DMS53 treated with DMSO at 0.1 percent for 48 hours (cell line): Measurements from ENCODE around the gene TBC1D5.
"Not testable (repeated sequence)": the region's sequence is repeated elsewhere in the genome, so short reads cannot be mapped to it uniquely, and the experiment has no call there.

ENCODE experiments used
- DNase-seq: peaks from one replicate; lab custom pipeline; 2025; ENCODE audit not compliant: unreplicated experiment; lab: John Stamatoyannopoulos, UW

TBC1D5 gene

GRCh38 chr3:17153209-17153608 is 589.2 kb downstream of the TBC1D5 start:
- no peak for DNase-seq

- DNase-seq, result no peak
Observed at GRCh38 chr3:17151598-17152373, 590.6 kb downstream of the TBC1D5 start.

GRCh38 chr3:17149076-17149475 is 593.4 kb downstream of the TBC1D5 start:
- no peak for DNase-seq

- DNase-seq, result no peak
Observed at GRCh38 chr3:17144665-17144993, 597.8 kb downstream of the TBC1D5 start.

GRCh38 chr3:17143893-17144664 is 598.4 kb downstream of the TBC1D5 start:
- no peak for DNase-seq

GRCh38 chr3:17142516-17142915 is 599.9 kb downstream of the TBC1D5 start:
- no peak for DNase-seq

- no peak for DNase-seq
Observed at GRCh38 chr3:17141699-17142098, 600.7 kb downstream of the TBC1D5 start.

- DNase-seq, result no peak
Observed at GRCh38 chr3:17140670-17141505, 601.5 kb downstream of the TBC1D5 start.

- DNase-seq, result no peak
Observed at GRCh38 chr3:17138246-17139039, 604.0 kb downstream of the TBC1D5 start.

GRCh38 chr3:17137321-17137826 is 605.1 kb downstream of the TBC1D5 start:
- no peak for DNase-seq

GRCh38 chr3:17136136-17136721 is 606.2 kb downstream of the TBC1D5 start:
- no peak for DNase-seq

- no peak for DNase-seq
Observed at GRCh38 chr3:17135696-17136095, 606.7 kb downstream of the TBC1D5 start.

GRCh38 chr3:17133632-17134545 is 608.5 kb downstream of the TBC1D5 start:
- DNase-seq, result no peak

- no peak for DNase-seq
Observed at GRCh38 chr3:17132286-17133115, 609.9 kb downstream of the TBC1D5 start.

GRCh38 chr3:17130956-17131355 is 611.5 kb downstream of the TBC1D5 start:
- no peak for DNase-seq

- no peak for DNase-seq
Observed at GRCh38 chr3:17129556-17129955, 612.9 kb downstream of the TBC1D5 start.

- DNase-seq, result not testable (repeated sequence)
Observed at GRCh38 chr3:17128671-17129070, 613.8 kb downstream of the TBC1D5 start.

GRCh38 chr3:17125738-17126442 is 616.5 kb downstream of the TBC1D5 start:
- no peak for DNase-seq
